Osteocyte (in vitro differentiated cells): ENCODE data around the gene OCIAD1. TPM values are rescaled to one million over a fixed set of nuclear protein-coding genes. Genes with fewer than 3 reads are reported as not detected.
"Not testable (repeated sequence)": the region's sequence is repeated elsewhere in the genome, so short reads cannot be mapped to it uniquely, and the experiment has no call there.

Experiments used
- DNase-seq: peaks from one replicate; pipeline ENCODE4 v3.0.0; 2021; ENCODE audit warnings: mixed read lengths; ENCODE audit not compliant: unreplicated experiment; ENCODE audit errors: extremely low spot score
- H3K27ac Mint-ChIP-seq: one replicate; pipeline ENCODE4 v1.8.0; 2021; ENCODE audit warnings: mild to moderate bottlenecking, mixed read lengths; ENCODE audit not compliant: unreplicated experiment
- H3K27me3 Mint-ChIP-seq: one replicate; pipeline ENCODE4 v1.8.0; 2021; ENCODE audit warnings: mixed read lengths; ENCODE audit not compliant: unreplicated experiment
- H3K36me3 Mint-ChIP-seq: one replicate; pipeline ENCODE4 v1.8.0; 2021; ENCODE audit warnings: mixed read lengths; ENCODE audit not compliant: unreplicated experiment
- H3K4me1 Mint-ChIP-seq: one replicate; pipeline ENCODE4 v1.8.0; 2021; ENCODE audit warnings: mixed read lengths; ENCODE audit not compliant: unreplicated experiment
- H3K4me3 Mint-ChIP-seq: one replicate; pipeline ENCODE4 v1.8.0; 2021; ENCODE audit warnings: mild to moderate bottlenecking, moderate library complexity, mixed read lengths; ENCODE audit not compliant: unreplicated experiment
- H3K9me3 Mint-ChIP-seq: one replicate; pipeline ENCODE4 v1.8.0; 2021; ENCODE audit warnings: mixed read lengths; ENCODE audit not compliant: unreplicated experiment
- CTCF ChIP-seq: fragments of 200-600 bp; sonication (generic); IDR thresholded peaks from 2 replicates; pipeline ENCODE4 v1.5.0; 2021; ENCODE audit warnings: antibody characterized with exemption, mild to moderate bottlenecking, moderate library complexity
- total RNA-seq: library from RNA; stranded (reverse); gene quantifications from 2 replicates; pipeline ENCODE4 v1.2.1, GENCODE V29; 2021

The OCIAD1 gene
- total RNA-seq, 1 donor from 2014 or later = 165 TPM

- H3K4me1 Mint-ChIP-seq = no peaks in the 10 kb centered on the region
- no peaks in the 10 kb centered on the region for H3K27me3 Mint-ChIP-seq
- peaks cover 41% of the 10 kb centered on the region for H3K36me3 Mint-ChIP-seq
- no peak for TF ChIP-seq CTCF
- H3K4me3 Mint-ChIP-seq = no peak overlapping the region
- no peak for DNase-seq
- no peaks in the 10 kb centered on the region for H3K9me3 Mint-ChIP-seq
- H3K27ac Mint-ChIP-seq = no peak overlapping the region
Observed at GRCh38 chr4:48841045-48841827, 10.3 kb downstream of the OCIAD1 start.

GRCh38 chr4:48844843-48845242 is 14.0 kb downstream of the OCIAD1 start:
- no peak overlapping the region for H3K4me3 Mint-ChIP-seq
- TF ChIP-seq CTCF = no peak

GRCh38 chr4:48848799-48849198 is 17.9 kb downstream of the OCIAD1 start:
- not testable (repeated sequence) for H3K9me3 Mint-ChIP-seq, H3K27me3 Mint-ChIP-seq, H3K4me1 Mint-ChIP-seq, H3K4me3 Mint-ChIP-seq, H3K27ac Mint-ChIP-seq, DNase-seq
- peaks cover 47% of the 10 kb centered on the region for H3K36me3 Mint-ChIP-seq

More at GRCh38 chr4:48844843-48845242, 14.0 kb downstream of the OCIAD1 start:
- peaks cover 46% of the 10 kb centered on the region for H3K36me3 Mint-ChIP-seq
- no peak for DNase-seq
- no peaks in the 10 kb centered on the region for H3K27me3 Mint-ChIP-seq
- H3K4me1 Mint-ChIP-seq = no peaks in the 10 kb centered on the region
- no peaks in the 10 kb centered on the region for H3K9me3 Mint-ChIP-seq
- H3K27ac Mint-ChIP-seq = no peak overlapping the region

- H3K36me3 Mint-ChIP-seq = peaks cover 32% of the 10 kb centered on the region
- no peak overlapping the region for H3K27ac Mint-ChIP-seq
Observed at GRCh38 chr4:48851651-48852050, 20.8 kb downstream of the OCIAD1 start.

GRCh38 chr4:48853604-48854394 is 22.9 kb downstream of the OCIAD1 start:
- Mint-ChIP-seq H3K27me3 (no peaks in the 10 kb centered on the region), H3K4me3 (no peak overlapping the region), H3K4me1 (no peaks in the 10 kb centered on the region), H3K9me3 (no peaks in the 10 kb centered on the region), H3K36me3 (peaks cover 39% of the 10 kb centered on the region), H3K27ac (no peak overlapping the region)
- no peak for DNase-seq
- no peak for TF ChIP-seq CTCF

More at GRCh38 chr4:48851651-48852050, 20.8 kb downstream of the OCIAD1 start:
- H3K27me3 Mint-ChIP-seq = no peaks in the 10 kb centered on the region
- no peak for DNase-seq
- no peaks in the 10 kb centered on the region for H3K9me3 Mint-ChIP-seq
- no peak for TF ChIP-seq CTCF
- H3K4me1 Mint-ChIP-seq = no peaks in the 10 kb centered on the region
- no peak overlapping the region for H3K4me3 Mint-ChIP-seq
